ENCODE measurements around the gene MAP3K10. TPM values are rescaled to one million over a fixed set of nuclear protein-coding genes. Genes with fewer than 3 reads are reported as not detected.
A peak's percentile ranks its signal among the peaks of the same experiment; 100 is the strongest.

Gene MAP3K10
- total and polyA plus RNA-seq, 3 experiments from 2014 or later = 1.3 to 15.4 (median 13.9) TPM

- Histone ChIP-seq H3K36me3 (ENCODE audit: insufficient read depth, low read length) (no peaks in the 10 kb centered on the region), H3K27ac (ENCODE audit: low read depth, low read length) (no peak overlapping the region), H3K27me3 (ENCODE audit: insufficient read depth, low read length, poor library complexity, severe bottlenecking) (no peaks in the 10 kb centered on the region), H3K9me3 (ENCODE audit: low read length) (no peaks in the 10 kb centered on the region), H3K4me3 (ENCODE audit: low read length) (no peak overlapping the region), H3K4me1 (ENCODE audit: insufficient read depth, low read length) (no peaks in the 10 kb centered on the region)
- peaks cover 3 to 21% of the 10 kb centered on the region in 2 donors for H3K27me3 Mint-ChIP-seq
- ChIA-PET CTCF (interaction anchor here (1.4 kb wide), 1 partner anchor 12 kb away, joined by 3 read pairs; no protein-coding TSS in a partner anchor), POLR2A (no interaction called here)
- no peaks in the 10 kb centered on the region for H3K9me3 Mint-ChIP-seq
- H3K4me3 Mint-ChIP-seq = no peak overlapping the region
- no peak for DNase-seq
- H3K36me3 Mint-ChIP-seq = no peaks in the 10 kb centered on the region
- no peaks in the 10 kb centered on the region for H3K4me1 Mint-ChIP-seq
- no peak overlapping the region for H3K27ac Mint-ChIP-seq
These were observed 13.7 kb upstream of the MAP3K10 start for GRCh38 chr19:40177286-40178070.

- Mint-ChIP-seq H3K4me1 (no peaks in the 10 kb centered on the region), H3K4me3 (no peak overlapping the region), H3K27ac (peak overlapping the region in 1 of 8 donors; percentile 2), H3K36me3 (no peaks in the 10 kb centered on the region), H3K9me3 (no peaks in the 10 kb centered on the region), H3K27me3 (peaks cover 4 to 21% of the 10 kb centered on the region in 2 donors)
- no peak for DNase-seq
- Histone ChIP-seq H3K27ac (ENCODE audit: low read depth, low read length) (no peak overlapping the region), H3K4me3 (ENCODE audit: low read length) (no peak overlapping the region), H3K4me1 (ENCODE audit: insufficient read depth, low read length) (no peaks in the 10 kb centered on the region), H3K36me3 (ENCODE audit: insufficient read depth, low read length) (no peaks in the 10 kb centered on the region), H3K9me3 (ENCODE audit: low read length) (no peaks in the 10 kb centered on the region), H3K27me3 (ENCODE audit: insufficient read depth, low read length, poor library complexity, severe bottlenecking) (no peaks in the 10 kb centered on the region)
- ChIA-PET CTCF (interaction anchor here (1.4 kb wide), 1 partner anchor 13 kb away, joined by 3 read pairs; no protein-coding TSS in a partner anchor), POLR2A (interaction anchor here (0.6 kb wide), 1 partner anchor 38 kb away, joined by 4 read pairs; no protein-coding TSS in a partner anchor)
These were observed 12.5 kb upstream of the MAP3K10 start for GRCh38 chr19:40178756-40179155.

- Histone ChIP-seq H3K9me3 (ENCODE audit: low read length) (no peaks in the 10 kb centered on the region), H3K4me3 (ENCODE audit: low read length) (no peak overlapping the region), H3K4me1 (ENCODE audit: insufficient read depth, low read length) (no peaks in the 10 kb centered on the region), H3K36me3 (ENCODE audit: insufficient read depth, low read length) (no peaks in the 10 kb centered on the region), H3K27me3 (ENCODE audit: insufficient read depth, low read length, poor library complexity, severe bottlenecking) (no peaks in the 10 kb centered on the region), H3K27ac (ENCODE audit: low read depth, low read length) (no peak overlapping the region)
- H3K4me1 Mint-ChIP-seq = no peaks in the 10 kb centered on the region
- ChIA-PET POLR2A (no interaction called here), CTCF (no interaction called here)
- DNase-seq = no peak
- H3K36me3 Mint-ChIP-seq = no peaks in the 10 kb centered on the region
- no peaks in the 10 kb centered on the region for H3K9me3 Mint-ChIP-seq
- H3K4me3 Mint-ChIP-seq = no peak overlapping the region
- peaks cover 3 to 11% of the 10 kb centered on the region in 2 donors for H3K27me3 Mint-ChIP-seq
- H3K27ac Mint-ChIP-seq = no peak overlapping the region
These were observed 7.0 kb upstream of the MAP3K10 start for GRCh38 chr19:40184273-40184672.

- Mint-ChIP-seq H3K27me3 (peaks cover 0 to 3% of the 10 kb centered on the region in 2 donors), H3K9me3 (no peaks in the 10 kb centered on the region), H3K27ac (peak overlapping the region in 6 of 8 donors; percentile 6 to 73 (median 52)), H3K4me3 (peak overlapping the region in 6 of 7 donors; percentile 70 to 92 (median 73)), H3K36me3 (peaks cover 0 to 11% (median 0%) of the 10 kb centered on the region in 3 donors), H3K4me1 (peaks cover 37 to 50% (median 49%) of the 10 kb centered on the region in 3 donors)
- Histone ChIP-seq H3K4me3 (ENCODE audit: low read length) (peak overlapping the region; percentile 6), H3K36me3 (ENCODE audit: insufficient read depth, low read length) (no peaks in the 10 kb centered on the region), H3K4me1 (ENCODE audit: insufficient read depth, low read length) (peaks cover 17% of the 10 kb centered on the region), H3K9me3 (ENCODE audit: low read length) (no peaks in the 10 kb centered on the region), H3K27me3 (ENCODE audit: insufficient read depth, low read length, poor library complexity, severe bottlenecking) (no peaks in the 10 kb centered on the region), H3K27ac (ENCODE audit: low read depth, low read length) (peak overlapping the region; percentile 9)
- DNase-seq = peak in 2 of 5 donors; percentile 8 to 53
- ChIA-PET POLR2A (no interaction called here), CTCF (no interaction called here)
These were observed 815 bp downstream of the MAP3K10 start for GRCh38 chr19:40191836-40192646.

GRCh38 chr19:40192758-40193586, 1.7 kb downstream of the MAP3K10 start:
- ChIA-PET CTCF (no interaction called here), POLR2A (no interaction called here)
- no peaks in the 10 kb centered on the region for H3K27me3 ChIP-seq (ENCODE audit: insufficient read depth, low read length, poor library complexity, severe bottlenecking)
- no peak overlapping the region for H3K27ac ChIP-seq (ENCODE audit: low read depth, low read length)
- peaks cover 0 to 3% of the 10 kb centered on the region in 2 donors for H3K27me3 Mint-ChIP-seq
- no peaks in the 10 kb centered on the region for H3K9me3 ChIP-seq (ENCODE audit: low read length)
- no peaks in the 10 kb centered on the region for H3K36me3 ChIP-seq (ENCODE audit: insufficient read depth, low read length)
- H3K4me1 ChIP-seq (ENCODE audit: insufficient read depth, low read length) = peaks cover 17% of the 10 kb centered on the region
- H3K36me3 Mint-ChIP-seq = peaks cover 0 to 14% (median 1%) of the 10 kb centered on the region in 3 donors
- peaks cover 37 to 50% (median 49%) of the 10 kb centered on the region in 3 donors for H3K4me1 Mint-ChIP-seq
- peak overlapping the region; percentile 70 to 92 (median 73) for H3K4me3 Mint-ChIP-seq
- no peak for DNase-seq
- no peak overlapping the region for H3K4me3 ChIP-seq (ENCODE audit: low read length)
- peak overlapping the region in 6 of 8 donors; percentile 29 to 73 (median 52) for H3K27ac Mint-ChIP-seq
- no peaks in the 10 kb centered on the region for H3K9me3 Mint-ChIP-seq

- H3K36me3 ChIP-seq (ENCODE audit: insufficient read depth, low read length) = no peaks in the 10 kb centered on the region
- no peaks in the 10 kb centered on the region for H3K27me3 ChIP-seq (ENCODE audit: insufficient read depth, low read length, poor library complexity, severe bottlenecking)
- H3K36me3 Mint-ChIP-seq = peaks cover 0 to 16% (median 2%) of the 10 kb centered on the region in 3 donors
- no peak overlapping the region for H3K27ac ChIP-seq (ENCODE audit: low read depth, low read length)
- peak overlapping the region in 4 of 8 donors; percentile 20 to 40 (median 25) for H3K27ac Mint-ChIP-seq
- peaks cover 17% of the 10 kb centered on the region for H3K4me1 ChIP-seq (ENCODE audit: insufficient read depth, low read length)
- H3K4me1 Mint-ChIP-seq = peaks cover 37 to 50% (median 49%) of the 10 kb centered on the region in 3 donors
- no peaks in the 10 kb centered on the region for H3K9me3 ChIP-seq (ENCODE audit: low read length)
- H3K4me3 ChIP-seq (ENCODE audit: low read length) = no peak overlapping the region
- peak overlapping the region; percentile 16 to 92 (median 72) for H3K4me3 Mint-ChIP-seq
- POLR2A ChIA-PET = no interaction called here
- peaks cover 0 to 3% of the 10 kb centered on the region in 2 donors for H3K27me3 Mint-ChIP-seq
- DNase-seq = no peak
- H3K9me3 Mint-ChIP-seq = no peaks in the 10 kb centered on the region
- CTCF ChIA-PET = no interaction called here
These were observed 2.3 kb downstream of the MAP3K10 start for GRCh38 chr19:40193587-40193849.

GRCh38 chr19:40198272-40198990, 7.2 kb downstream of the MAP3K10 start:
- Histone ChIP-seq H3K36me3 (ENCODE audit: insufficient read depth, low read length) (no peaks in the 10 kb centered on the region), H3K27me3 (ENCODE audit: insufficient read depth, low read length, poor library complexity, severe bottlenecking) (no peaks in the 10 kb centered on the region), H3K27ac (ENCODE audit: low read depth, low read length) (no peak overlapping the region), H3K4me1 (ENCODE audit: insufficient read depth, low read length) (no peaks in the 10 kb centered on the region), H3K4me3 (ENCODE audit: low read length) (no peak overlapping the region), H3K9me3 (ENCODE audit: low read length) (no peaks in the 10 kb centered on the region)
- Mint-ChIP-seq H3K27me3 (no peaks in the 10 kb centered on the region), H3K27ac (peak overlapping the region in 1 of 8 donors; percentile 66), H3K9me3 (no peaks in the 10 kb centered on the region), H3K4me1 (peaks cover 16 to 27% (median 23%) of the 10 kb centered on the region in 3 donors), H3K4me3 (peak overlapping the region in 1 of 7 donors; percentile 45), H3K36me3 (peaks cover 2 to 24% (median 6%) of the 10 kb centered on the region in 3 donors)
- no peak for DNase-seq
- ChIA-PET POLR2A (no interaction called here), CTCF (no interaction called here)
